ENCODE results near the gene MACROD2.

DNA sequence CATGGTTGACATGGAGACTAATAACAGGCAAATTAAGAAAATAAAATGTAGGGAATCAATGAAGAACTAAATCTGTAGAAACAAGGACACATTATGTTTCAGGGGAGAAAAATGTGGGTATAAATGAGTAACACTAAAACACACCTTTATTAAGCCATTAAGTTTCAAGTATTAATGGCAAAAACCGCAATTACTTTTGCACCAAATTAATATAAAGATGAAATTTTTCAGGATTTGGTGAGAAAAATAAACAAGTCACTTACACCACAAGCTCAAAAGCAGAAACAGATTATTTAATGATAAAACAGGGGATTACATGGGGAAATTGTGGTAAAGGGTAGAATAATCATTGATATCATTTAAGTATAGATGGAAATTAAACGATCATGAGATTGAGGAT lies 1135.9 kb downstream of the MACROD2 start:
- TF ChIP-seq, protein P1, sequence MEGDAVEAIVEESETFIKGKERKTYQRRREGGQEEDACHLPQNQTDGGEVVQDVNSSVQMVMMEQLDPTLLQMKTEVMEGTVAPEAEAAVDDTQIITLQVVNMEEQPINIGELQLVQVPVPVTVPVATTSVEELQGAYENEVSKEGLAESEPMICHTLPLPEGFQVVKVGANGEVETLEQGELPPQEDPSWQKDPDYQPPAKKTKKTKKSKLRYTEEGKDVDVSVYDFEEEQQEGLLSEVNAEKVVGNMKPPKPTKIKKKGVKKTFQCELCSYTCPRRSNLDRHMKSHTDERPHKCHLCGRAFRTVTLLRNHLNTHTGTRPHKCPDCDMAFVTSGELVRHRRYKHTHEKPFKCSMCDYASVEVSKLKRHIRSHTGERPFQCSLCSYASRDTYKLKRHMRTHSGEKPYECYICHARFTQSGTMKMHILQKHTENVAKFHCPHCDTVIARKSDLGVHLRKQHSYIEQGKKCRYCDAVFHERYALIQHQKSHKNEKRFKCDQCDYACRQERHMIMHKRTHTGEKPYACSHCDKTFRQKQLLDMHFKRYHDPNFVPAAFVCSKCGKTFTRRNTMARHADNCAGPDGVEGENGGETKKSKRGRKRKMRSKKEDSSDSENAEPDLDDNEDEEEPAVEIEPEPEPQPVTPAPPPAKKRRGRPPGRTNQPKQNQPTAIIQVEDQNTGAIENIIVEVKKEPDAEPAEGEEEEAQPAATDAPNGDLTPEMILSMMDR (conservative IDR thresholded peaks at IDR 0.05): no peak
- TF ChIP-seq ZFX (IDR thresholded peaks at IDR 0.05): no peak
